22Rv1 (cell line): ENCODE measurements around the gene CFAP410.

Experiments
- H3K27ac ChIP-seq: fragments of 450-650 bp; 2 replicates; pipeline ENCODE4 v1.5.1; 2017
- ZFX ChIP-seq: fragments of 450-650 bp; IDR thresholded peaks from 2 replicates; pipeline ENCODE4 v1.6.1; 2017; ENCODE audit warnings: antibody characterized with exemption, borderline replicate concordance
- TF ChIP-seq, protein P1 (sequence below): fragments of 450-650 bp; IDR thresholded peaks from 2 replicates; pipeline ENCODE4 v1.5.1; 2017; ENCODE audit warnings: mild to moderate bottlenecking

CFAP410 gene

DNA sequence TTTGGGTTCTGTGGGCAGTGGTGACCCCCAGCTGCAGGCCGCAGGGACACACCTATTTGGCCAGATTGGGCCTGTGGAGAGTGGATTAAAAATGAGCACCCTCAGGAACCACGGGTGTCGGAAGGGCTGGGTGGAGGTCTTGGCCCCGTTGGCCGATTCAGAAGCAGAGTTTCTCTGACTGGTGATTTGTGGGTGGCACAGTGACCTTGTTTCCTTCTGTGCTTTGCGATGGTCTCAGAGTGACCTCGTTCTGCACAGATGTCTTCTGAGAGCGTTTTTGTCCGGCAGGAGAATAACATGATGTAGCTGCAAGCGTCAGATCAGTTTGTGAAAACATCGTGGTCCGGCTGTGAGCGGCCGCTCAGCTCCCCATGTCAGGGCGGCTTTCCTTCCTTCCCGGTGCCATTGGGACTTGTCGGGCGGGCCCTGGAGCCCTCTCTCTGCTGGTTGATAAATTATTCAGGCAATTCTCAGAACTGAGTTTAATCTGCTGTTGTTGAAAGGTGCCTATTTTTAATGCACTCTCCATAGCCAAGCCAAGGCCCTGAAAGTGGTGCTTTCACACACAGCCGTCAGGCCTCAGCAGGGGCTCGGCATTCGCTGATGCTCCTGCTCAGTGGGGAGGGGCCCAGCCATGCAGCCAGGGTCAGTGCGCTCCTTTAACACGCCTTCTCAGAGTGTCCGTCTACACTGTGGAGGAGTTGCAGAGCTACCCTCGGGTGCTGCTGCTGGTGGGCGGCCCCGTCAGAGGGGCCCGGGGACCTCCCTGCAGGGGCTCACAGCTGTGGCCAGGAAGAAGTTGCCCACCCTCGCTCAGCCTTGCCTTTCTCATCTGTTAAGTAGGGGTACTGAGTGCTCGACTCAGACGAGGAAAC lies 41.0 kb upstream of the CFAP410 start:
- no peak for TF ChIP-seq ZFX
- TF ChIP-seq, protein P1, sequence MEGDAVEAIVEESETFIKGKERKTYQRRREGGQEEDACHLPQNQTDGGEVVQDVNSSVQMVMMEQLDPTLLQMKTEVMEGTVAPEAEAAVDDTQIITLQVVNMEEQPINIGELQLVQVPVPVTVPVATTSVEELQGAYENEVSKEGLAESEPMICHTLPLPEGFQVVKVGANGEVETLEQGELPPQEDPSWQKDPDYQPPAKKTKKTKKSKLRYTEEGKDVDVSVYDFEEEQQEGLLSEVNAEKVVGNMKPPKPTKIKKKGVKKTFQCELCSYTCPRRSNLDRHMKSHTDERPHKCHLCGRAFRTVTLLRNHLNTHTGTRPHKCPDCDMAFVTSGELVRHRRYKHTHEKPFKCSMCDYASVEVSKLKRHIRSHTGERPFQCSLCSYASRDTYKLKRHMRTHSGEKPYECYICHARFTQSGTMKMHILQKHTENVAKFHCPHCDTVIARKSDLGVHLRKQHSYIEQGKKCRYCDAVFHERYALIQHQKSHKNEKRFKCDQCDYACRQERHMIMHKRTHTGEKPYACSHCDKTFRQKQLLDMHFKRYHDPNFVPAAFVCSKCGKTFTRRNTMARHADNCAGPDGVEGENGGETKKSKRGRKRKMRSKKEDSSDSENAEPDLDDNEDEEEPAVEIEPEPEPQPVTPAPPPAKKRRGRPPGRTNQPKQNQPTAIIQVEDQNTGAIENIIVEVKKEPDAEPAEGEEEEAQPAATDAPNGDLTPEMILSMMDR: no peak
- H3K27ac ChIP-seq: no peak overlapping the region

DNA sequence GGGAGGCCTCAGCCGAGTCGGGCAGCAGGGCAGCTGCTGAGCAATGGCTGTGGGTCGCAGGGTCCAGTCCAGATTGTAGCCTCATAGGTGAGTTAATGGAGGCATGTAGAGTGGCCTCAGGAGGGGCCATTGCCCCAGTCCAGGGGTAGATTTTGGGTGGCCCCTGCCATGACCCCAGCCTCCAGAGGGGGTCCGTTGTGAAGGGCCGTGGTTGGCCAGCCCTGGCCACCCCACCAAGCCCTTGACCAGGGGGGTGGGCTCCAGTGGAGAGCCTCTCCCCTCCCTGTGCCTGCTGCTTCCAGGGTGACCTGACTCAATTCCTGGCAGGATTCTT lies 40.3 kb upstream of the CFAP410 start:
- no peak overlapping the region for H3K27ac ChIP-seq
- TF ChIP-seq ZFX: no peak
- TF ChIP-seq, protein P1: no peak

DNA sequence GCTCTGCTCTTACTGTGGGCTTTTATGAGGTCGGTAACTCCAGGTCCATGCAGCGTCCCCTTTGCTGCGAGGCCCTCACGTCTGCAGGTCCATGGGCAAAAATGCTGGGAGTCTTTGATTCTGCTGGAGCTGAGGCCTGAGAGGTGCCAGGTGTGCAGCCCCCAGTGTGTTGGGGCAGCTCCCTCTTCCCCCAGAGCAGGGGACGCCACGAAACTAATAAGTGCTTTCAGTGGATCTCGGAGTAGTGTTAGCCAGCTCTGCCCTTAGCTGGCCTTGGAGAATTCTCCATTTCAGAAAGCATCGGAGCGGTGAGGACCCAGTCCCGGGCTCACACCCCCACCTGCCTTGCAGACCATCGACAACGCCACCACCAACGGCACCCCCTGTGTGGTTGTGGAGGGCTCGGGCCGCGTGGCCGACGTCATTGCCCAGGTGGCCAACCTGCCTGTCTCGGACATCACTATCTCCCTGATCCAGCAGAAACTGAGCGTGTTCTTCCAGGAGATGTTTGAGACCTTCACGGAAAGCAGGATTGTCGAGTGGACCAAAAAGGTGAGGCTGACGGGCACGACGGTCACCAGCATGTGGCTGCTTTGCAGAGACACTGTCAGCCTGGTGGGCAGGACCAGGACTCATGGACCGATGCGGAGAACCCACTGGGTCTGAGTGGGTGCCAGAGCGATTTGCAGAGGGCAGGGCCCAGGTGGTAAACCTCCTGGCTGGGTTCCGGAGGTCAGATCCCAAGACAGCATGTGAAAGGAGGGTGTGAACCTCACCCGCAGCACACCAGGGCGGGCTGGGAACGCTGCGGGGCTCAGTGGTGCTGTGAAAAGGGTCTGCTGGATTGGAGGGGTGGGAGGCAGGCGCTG lies 39.7 kb upstream of the CFAP410 start:
- no peak for TF ChIP-seq ZFX
- TF ChIP-seq, protein P1: no peak
- no peak overlapping the region for H3K27ac ChIP-seq

DNA sequence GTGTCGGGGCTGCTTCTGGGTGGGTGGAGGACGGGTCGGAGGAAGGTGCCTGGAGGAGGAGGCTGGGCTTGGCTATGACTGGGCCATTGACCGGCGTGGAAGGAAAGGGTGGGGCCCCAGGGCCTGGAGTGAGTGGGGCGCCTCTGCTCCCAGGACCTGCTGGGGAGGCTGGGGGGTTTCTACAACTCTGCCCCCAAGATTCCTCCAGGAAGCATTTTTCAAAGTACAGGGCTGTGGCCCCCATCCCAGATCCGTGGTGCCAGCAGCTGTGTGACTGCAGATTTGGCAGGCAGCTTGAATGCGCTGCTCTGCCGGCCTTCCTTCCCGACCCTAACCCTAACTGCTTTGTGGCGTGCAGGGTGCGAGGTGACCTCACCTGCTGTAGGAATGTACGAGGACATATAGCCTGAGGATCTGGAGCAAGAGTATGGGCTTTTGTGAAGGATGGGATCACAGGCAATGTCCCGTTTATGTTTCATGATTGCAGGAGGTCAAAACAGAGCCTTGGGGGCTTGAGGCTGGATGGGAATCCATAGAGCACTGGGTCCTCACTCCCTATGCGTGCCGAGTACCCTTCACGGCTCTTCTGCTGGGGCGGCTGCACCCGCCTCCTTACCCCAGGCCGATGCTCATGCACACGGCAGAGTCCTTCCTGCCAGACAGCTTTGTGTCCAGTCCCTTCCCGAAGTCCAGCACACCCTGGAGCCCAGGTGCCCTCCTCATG lies 38.9 kb upstream of the CFAP410 start:
- no peak overlapping the region for H3K27ac ChIP-seq
- TF ChIP-seq, protein P1: no peak
- TF ChIP-seq ZFX: no peak

DNA sequence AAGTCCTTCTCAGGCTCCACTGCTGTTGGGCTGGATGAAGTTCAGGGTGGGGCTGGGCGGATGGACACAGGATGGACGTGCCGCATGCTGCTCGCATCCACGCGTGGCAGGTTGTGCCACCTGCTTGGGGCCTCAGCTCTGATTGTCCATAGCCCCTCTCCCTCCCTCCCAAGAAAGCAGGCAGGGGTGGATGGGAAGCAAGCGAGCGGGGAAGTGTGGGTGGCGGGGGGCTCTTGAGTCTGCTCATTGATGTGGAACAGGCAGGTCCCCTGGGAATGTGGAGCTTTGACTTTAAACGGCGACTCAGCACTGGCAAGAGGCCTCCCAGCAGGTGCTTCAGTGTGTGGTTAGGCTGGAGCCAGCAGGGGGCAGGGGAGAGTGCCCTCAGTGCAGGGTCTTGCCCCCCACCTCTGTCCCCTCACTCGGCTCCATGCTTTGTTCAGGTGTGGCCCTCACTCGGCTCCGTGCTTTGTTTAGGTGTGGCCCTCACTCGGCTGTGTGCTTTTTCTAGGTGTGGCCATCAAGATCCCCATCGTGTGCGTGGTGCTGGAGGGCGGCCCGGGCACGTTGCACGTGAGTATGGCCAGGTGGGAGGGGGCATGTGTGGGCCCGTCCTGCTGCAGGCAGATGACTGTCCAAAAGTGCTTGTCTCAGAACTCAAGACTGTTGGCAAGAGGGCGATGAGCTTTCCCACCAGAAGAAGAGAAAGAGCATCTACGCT lies 38.2 kb upstream of the CFAP410 start:
- no peak overlapping the region for H3K27ac ChIP-seq

DNA sequence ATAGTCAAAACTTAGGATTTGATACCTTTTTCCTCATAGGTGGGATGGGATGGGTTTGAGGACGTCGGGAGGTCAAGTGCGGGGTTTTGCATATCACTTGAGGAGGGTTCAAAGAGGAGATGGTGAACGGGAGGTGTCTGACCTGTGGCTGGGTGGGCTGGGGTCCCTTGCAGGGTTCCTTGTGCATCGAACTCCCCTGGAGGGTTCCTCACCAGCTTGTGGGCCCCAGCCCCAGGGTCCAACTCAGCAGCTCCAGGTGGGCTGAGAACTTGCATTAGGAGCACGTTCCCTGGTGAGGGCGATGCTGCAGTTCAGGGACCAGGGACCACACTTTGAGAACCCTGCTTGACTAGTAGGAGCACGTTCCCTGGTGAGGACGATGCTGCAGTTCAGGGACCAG lies 37.4 kb upstream of the CFAP410 start:
- H3K27ac ChIP-seq: no peak overlapping the region
- TF ChIP-seq ZFX: no peak
- TF ChIP-seq, protein P1: no peak

More for the DNA sequence above, 38.2 kb upstream of the CFAP410 start:
- no peak for TF ChIP-seq ZFX
- TF ChIP-seq, protein P1: peak; percentile 43
